HUDEP-2 (cell line): ENCODE results near the gene INSL6.

Source experiments
- DNase-seq, 76 experiments: peaks; one replicate each; lab custom pipeline; 2025; ENCODE audit not compliant: unreplicated experiment in 76 of 76; lab: John Stamatoyannopoulos, UW

Gene INSL6

GRCh38 chr9:5185220-5185840, at the start of gene INSL6:
INSL6 (minus strand) TSS chr9:5185639; CDS start chr9:5185602, 37 bp downstream.
- no peak for DNase-seq

- DNase-seq: no peak
Observed at GRCh38 chr9:5231212-5231611, 45.8 kb upstream of the INSL6 start, which contains the start of gene INSL4. INSL4 (plus strand) TSS chr9:5231419; CDS start chr9:5231524, 105 bp downstream.

GRCh38 chr9:5230554-5230953, 45.1 kb upstream of the INSL6 start:
- no peak for DNase-seq

- no peak for DNase-seq
Observed at GRCh38 chr9:5205071-5205470, 19.6 kb upstream of the INSL6 start.

- no peak for DNase-seq
Observed at GRCh38 chr9:5195463-5195862, 10.0 kb upstream of the INSL6 start.

- DNase-seq: no peak
Observed at GRCh38 chr9:5193345-5193744, 7.9 kb upstream of the INSL6 start.

GRCh38 chr9:5191985-5192384, 6.5 kb upstream of the INSL6 start:
- DNase-seq: peak in 37 of 76 experiments; percentile 2 to 82 (median 46)

- no peak for DNase-seq
Observed at GRCh38 chr9:5188060-5188984, 2.9 kb upstream of the INSL6 start.

GRCh38 chr9:5186416-5187169, 1.2 kb upstream of the INSL6 start:
- DNase-seq: peak in 42 of 76 experiments; percentile 1 to 59 (median 21)

GRCh38 chr9:5184776-5185175, 663 bp downstream of the INSL6 start:
- DNase-seq: no peak

- peak in 19 of 76 experiments; percentile 2 to 79 (median 33) for DNase-seq
Observed at GRCh38 chr9:5180631-5181030, 4.8 kb downstream of the INSL6 start.

- DNase-seq: no peak
Observed at GRCh38 chr9:5178126-5178805, 7.2 kb downstream of the INSL6 start.

GRCh38 chr9:5146241-5146640, 39.2 kb downstream of the INSL6 start:
- no peak for DNase-seq

- DNase-seq: no peak
Observed at GRCh38 chr9:5144217-5144616, 41.2 kb downstream of the INSL6 start.

GRCh38 chr9:5140151-5140550, 45.3 kb downstream of the INSL6 start:
- no peak for DNase-seq

GRCh38 chr9:5122516-5122915, 62.9 kb downstream of the INSL6 start:
- no peak for DNase-seq

GRCh38 chr9:5122116-5122515, 63.3 kb downstream of the INSL6 start:
- DNase-seq: no peak

GRCh38 chr9:5113994-5114748, 71.3 kb downstream of the INSL6 start:
- no peak for DNase-seq
